Activated CD8-positive, alpha-beta memory T cell treated with anti-CD3 and anti-CD28 coated beads, Interleukin-2, amount 50 U/mL, for 4 hours (primary cell): Measurements from ENCODE around the gene TM9SF3.
"Not testable (repeated sequence)": the region's sequence is repeated elsewhere in the genome, so short reads cannot be mapped to it uniquely, and the experiment has no call there.

Experiments used
- DNase-seq: peaks from one replicate; pipeline ENCODE4 v3.0.0-alpha.2; 2020

TM9SF3 gene

DNA sequence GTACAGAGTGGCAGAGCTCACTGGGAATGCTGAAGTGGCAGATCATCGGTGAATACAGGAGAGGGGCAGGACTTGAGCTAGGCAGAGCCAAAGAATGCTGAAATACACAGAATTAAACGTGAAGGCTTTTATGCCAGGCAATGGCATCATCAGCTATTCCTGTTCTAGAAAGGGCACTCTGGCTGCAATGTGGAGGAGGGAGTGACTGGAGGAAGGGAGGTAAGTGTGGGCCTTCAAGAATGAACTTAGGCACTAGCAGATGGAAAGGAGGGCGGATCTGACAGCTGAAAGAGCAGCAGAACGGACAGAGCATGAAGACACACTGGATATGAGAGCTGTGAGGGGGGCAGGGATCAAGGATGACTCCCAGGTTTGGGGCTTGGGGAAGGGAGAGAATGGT, 12.0 kb upstream of the TM9SF3 start:
- DNase-seq: no peak

DNA sequence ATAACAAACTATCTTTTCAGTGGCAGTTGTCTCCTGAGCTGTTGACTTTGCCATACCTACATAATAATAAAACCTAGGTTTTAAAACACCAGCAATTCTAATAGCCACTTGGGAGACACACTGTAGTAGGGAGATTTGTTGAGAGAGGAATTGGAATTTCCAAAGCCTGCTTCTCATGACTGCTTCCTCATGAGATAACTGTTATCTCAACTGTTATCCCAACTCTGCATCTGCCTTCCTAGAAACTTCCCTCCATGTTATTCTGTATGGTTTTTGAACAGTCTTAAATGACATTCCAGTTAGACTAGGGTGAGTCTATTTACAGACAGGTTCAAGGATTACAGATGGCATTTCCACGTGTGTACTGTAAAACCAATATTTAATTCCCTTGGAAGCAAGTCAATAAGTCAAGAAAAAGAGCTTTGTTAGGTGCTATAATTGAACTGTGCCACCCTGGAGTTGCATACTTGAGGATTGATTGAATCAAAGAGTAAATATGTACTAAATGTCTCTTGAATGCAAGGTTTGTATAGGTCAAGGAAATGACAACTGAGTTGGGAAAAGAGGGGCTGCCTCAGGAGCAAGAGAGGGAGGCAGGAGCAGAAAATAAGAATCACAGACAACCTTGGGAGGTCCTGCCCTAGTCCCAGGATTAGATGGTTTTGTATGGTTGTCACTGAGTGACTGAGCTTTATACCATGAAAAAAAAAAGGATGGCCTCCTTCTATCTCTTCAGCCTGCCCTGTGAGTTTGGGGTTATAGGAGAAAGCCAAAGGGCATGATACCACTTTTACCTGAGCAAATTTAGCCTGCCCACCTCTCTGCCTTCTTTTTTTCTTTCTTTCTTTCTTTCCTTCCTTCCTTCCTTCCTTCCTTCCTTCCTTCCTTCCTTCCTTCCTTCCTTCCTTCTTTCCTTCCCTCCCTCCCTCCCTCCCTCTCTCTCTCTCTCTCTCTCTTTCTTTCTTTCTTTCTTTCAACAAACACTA, 9.9 kb upstream of the TM9SF3 start:
- no peak for DNase-seq

DNA sequence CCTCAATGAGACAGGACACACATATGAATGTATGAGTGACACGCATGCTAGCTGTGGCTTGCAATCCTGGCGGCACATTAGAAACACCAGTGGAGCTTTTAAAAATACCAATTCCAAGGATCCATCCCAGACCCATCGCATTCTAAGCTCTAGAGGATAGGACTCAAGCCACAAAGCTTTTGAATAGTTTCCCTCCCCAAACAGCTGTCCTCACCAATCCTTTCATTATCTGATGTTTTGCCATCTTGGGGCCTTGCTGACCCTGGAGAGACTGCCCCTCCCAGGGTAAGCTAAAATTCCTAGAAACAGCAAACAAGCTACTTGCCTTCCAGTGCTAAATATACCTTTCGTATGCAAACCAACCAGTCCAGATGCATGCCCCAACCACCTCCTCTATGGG, 8.9 kb upstream of the TM9SF3 start:
- DNase-seq: no peak

DNA sequence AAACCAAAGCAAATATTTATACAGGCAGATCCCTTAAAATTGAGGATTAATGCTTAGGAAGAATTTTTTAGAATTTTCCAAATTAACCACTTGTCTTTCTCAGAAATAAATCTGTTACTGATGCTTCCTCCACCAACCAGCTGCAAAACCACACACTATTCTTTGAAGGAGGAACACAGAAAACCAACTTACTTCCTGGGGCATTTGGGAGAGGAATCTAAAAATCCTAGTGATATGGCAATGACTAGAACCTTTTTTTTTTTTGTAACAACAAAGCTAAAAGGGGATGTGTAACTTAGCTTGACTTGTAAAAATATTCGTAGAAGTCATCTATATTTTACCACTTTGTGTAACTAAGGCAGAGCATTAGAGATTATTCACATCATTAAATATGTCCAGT, 5.1 kb upstream of the TM9SF3 start:
- no peak for DNase-seq

DNA sequence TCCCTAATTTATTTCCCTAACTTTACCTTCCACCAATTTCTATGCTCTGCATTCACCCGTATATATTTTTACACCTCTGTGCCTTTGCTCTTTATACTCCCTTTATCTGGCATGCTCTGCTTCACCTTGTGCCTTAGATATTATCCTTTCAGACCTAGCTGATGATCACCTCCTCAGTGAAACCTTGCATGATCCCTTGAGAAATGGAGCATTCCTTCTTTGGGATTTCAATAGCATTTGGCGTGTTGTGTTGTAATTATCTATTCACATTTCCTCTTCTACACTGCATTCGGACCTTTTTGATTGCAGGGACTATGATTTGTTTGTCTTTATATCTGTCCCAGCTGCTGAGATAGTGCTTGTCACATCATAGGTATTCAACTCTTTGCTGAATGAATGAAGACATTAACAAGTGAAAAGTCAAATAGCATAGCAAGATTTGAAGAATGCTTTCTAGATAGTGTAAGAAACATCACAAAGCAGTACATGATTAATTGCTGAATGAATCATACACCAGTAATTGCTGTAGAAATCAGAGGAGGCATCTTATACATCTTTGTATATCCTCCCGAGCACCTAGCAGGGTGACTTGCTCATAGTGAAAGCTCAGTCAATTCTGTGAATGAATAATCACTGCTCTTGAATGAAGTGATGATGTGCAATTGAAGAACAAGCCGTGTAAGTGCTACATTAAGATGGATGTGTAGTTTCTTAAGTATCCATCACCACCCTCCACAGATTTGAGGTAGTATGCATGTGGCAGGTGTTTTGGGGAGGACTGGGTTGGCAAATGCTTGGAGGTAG, 2.0 kb upstream of the TM9SF3 start:
- DNase-seq: no peak

DNA sequence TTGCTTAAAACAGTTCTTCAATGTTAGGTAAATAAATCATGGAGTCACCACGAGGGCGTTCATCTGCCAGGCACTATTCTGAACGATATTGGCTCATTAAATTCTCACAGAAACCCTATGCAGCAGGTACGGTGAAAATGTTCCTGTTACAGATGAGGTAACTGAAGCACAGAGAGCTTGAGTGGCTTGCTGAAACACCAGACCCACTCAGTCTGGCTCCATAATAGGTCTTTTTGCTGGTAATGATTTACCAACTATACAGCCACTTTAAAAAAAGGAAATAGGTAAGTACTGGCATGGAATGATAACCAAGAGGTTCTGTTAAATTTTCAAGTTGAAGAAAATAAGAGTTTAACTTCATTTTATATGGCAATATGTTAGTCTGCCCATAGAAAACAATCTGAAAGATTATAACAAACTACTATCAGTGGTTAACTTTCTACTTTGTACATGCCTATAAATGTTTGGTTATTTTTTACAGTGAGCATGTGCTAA, 1.3 kb upstream of the TM9SF3 start:
- DNase-seq: no peak

DNA sequence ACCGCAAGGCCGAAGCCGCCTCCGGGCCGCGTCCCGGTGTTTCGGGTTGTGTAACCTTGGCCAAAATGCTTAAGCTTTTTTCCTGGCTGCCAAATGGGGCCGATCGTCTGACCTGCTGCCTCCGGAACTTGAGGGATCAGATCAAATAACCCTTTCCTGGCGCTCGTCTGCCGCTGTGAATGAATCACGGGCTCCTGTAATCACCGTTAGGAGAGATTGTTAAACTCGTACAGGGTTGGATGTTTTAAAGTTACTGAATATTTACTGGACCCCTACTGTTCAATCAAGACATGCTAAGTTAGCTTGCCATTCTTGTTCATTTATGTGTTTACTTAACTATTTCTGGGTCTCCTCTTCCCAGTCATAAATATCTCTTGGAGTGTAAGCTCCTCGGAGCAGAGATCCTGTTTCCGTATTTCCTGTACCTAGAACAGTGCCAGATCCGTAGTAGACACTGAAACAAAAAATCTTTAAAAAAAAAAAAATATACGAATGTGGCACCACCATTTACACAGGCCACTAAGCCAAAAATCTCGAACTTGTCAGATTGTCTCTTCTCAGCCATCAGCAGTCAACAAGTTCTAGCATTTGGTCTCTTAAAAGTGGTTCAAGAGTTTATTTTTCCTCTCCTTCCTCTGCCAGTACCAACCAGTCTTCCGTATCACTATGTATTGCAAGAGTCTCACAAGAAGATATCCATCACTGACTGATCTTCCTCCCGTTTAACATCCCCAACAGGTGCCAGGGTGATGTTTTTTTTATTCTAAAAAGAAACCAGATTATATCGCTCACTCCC, 650 bp upstream of the TM9SF3 start:
- peak; percentile 62 for DNase-seq

DNA sequence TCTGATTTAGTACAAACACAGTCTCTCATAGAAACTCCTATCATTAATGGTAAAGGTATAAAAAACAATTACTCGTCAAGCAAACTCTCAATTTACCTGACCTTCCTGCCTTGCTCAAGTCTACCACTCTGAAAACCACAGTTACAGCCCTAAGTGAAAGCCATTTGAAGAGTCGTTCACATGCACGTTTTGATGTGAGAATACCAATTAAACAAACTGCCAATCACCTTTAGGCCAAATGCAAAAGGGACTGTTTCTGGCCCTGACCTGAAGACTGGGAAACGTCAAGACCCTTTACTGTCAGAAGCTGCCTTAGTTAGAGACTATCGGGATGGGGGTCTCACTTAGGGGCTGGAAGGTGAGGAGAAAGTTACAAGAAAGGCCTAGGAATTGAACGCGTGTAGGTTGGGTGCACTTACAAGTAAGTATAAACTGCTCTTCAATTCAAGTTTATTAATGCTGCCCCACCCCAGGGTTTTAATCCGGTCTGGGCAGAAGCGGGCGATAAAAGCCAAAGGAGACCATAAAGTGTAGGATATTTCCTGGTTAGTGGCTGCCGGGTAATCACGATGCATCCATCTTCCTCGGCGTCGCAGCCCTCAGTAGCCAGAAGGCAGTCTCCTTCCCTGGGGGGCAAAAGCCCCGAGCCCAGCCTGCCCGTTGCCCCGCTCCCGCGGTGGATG, 935 bp downstream of the TM9SF3 start:
- DNase-seq: peak; percentile 32

DNA sequence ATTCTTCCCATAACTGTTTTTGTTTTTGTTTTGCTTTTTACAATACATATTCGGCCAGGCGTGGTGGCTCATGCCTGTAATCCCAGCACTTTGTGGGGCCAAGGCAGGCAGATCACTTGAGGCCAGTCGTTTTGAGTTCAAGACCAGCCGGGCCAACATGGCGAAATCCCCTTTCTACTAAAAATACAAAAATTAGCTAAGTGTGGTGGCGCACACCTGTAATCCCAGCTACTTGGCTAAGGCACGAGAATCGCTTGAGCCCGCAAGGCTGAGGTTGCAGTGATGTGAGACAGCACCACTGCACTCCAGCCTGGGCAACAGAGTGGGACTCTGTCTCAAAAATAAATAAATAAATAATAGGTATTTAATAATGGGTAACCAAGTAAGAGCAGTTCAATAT, 2.3 kb downstream of the TM9SF3 start:
- DNase-seq: no peak

DNA sequence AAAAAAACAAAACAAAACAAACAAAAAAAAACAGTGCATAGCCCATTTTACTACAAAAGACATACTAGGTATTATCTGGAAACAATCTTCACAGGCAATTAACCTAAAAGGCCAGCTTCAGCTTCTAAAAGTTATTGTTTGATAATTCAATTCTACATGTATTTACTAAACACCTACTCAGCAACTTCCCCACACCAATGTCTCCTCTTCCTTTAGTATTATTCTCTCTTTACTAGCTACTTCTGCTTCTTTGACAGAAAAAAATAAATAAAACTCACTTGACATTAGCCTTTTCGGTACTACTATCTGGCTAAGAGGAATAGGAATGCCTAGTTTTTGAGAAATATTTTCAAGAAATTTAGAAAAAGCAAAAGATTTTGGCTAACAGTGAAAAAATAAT, 2.8 kb downstream of the TM9SF3 start:
- no peak for DNase-seq

DNA sequence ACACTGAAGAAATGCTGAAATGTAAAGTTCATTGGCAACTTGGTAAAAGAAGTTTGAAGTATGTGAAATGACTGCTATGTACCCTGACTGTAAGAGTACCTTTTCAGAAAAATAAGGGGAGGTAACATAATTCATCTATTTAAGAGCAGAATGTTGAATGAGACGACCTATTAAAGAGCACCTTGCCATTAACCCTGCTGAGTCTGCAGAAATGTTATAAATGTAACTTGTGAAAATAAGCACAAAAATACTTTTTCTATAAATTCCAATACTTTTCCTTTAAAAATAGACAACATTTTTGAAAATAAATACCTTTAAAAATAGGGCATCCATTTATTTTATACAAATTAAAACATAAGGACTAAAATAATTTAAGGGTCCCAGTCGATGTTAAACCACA, 7.7 kb downstream of the TM9SF3 start:
- no peak for DNase-seq

DNA sequence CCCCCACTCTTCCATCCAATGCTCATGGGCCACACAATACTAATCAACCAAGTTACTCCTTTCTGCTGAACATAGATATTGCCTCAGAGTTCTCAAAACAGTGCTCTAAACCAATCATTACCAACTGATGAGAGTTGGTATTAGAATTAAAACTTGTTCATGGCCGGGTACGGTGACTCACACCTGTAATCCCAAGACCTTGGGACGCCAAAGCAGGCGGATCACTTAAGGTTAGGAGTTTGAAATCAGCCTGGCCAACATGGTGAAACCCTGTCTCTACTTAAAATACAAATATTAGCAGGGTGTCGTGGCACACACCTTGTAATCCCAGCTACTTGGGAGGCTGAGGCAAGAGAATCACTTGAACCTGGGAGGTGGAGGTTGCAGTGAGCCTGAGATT, 8.2 kb downstream of the TM9SF3 start:
- DNase-seq: no peak

DNA sequence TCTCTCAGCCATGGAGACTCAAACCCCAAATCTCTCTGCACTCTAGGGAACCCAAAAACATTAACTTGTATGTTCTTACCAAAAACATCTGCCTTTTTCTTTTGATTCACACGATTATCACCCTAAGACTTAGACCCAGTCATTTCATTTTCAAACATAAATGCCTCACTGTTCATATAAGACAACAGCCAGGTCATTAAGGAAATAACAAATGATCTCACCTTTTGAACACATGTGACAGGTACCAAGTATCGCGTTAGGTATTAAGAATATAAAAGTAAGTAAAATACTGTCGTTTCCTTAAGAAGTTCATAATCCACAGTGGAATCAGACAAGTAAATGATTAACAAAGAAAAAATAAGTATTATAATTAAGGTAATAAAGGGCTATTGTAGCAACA, 8.8 kb downstream of the TM9SF3 start:
- DNase-seq: no peak

DNA sequence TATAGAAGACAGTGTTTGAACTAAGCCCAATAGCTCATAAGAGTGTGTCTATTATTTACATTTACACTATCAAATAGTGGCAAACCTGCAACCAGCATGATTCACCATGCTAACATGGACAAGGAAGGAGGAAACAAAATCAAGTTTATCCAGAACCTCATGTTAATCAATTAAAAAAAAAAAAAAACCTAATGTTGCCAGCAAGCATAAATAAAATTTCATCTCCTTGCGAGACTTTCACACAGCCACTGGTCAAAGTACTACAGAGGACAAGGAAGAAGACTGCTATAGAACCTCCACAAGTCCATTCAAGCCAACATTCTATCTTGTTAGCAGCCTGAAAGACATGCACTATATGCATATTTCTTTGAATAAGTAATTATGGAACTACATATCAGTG, 9.7 kb downstream of the TM9SF3 start:
- no peak for DNase-seq

DNA sequence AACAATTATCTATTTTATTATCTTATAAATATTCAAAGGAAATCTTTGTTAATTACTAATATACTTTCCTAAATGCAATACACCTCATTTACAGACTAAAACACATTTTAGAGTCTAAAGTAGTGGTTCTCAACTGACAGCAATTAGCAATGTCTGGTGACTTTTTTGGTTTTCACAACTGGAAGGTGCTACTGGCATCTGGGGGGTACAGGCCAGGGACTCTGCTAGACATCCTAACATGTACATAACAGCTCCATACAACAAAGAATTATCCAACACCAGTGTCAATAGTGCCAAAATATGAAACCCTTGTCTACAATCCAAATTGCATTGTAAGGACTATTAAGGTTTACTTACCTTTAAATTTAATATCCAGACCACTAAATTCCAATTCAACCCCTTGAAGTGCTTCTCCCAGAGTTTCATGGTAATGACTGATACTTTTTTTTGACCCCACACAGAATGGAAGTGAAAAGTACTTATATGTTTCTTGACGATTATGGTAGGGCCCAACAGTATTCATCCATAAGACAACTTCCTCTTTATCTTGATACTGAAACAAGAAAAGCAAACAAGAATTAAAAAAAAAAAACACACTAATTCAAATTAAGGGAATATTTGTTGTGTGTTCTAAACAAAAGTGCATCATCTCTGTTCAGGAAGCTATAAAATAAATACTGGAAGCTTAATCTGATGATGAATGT, 10.4 kb downstream of the TM9SF3 start:
- DNase-seq: no peak

DNA sequence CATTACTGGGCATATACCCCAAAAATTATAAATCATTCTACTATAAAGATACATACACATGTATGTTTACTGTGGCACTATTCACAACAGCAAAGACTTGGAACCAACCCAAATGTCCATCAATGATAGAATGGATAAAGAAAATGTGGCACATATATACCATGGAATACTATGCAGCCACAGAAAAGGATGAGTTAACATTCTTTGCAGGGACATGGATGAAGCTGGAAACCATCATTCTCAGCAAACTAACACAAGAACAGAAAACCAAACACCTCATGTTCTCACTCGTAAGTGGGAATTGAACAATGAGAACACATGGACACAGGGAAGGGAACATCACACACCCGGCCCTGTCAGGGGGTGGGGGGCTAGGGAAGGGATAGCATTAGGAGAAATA, 12.2 kb downstream of the TM9SF3 start:
- not testable (repeated sequence) for DNase-seq

DNA sequence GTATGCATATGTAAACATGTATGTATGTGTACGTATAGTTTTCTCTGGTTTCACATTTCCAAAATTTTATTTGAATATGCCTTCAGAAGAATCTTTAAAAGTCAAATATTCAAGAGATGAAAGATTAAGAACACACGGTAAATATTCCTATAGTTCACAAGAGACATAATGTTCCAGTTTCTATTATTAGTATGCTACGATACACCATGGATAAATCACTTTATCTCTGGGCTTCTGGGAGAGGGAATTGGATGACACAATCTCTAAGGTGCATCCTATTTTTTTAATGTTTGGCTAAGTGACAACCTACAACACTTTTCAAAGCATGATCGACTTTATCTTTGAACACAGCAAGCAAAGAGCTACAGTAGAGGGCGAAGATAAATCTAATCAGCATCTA, 13.8 kb downstream of the TM9SF3 start:
- no peak for DNase-seq

DNA sequence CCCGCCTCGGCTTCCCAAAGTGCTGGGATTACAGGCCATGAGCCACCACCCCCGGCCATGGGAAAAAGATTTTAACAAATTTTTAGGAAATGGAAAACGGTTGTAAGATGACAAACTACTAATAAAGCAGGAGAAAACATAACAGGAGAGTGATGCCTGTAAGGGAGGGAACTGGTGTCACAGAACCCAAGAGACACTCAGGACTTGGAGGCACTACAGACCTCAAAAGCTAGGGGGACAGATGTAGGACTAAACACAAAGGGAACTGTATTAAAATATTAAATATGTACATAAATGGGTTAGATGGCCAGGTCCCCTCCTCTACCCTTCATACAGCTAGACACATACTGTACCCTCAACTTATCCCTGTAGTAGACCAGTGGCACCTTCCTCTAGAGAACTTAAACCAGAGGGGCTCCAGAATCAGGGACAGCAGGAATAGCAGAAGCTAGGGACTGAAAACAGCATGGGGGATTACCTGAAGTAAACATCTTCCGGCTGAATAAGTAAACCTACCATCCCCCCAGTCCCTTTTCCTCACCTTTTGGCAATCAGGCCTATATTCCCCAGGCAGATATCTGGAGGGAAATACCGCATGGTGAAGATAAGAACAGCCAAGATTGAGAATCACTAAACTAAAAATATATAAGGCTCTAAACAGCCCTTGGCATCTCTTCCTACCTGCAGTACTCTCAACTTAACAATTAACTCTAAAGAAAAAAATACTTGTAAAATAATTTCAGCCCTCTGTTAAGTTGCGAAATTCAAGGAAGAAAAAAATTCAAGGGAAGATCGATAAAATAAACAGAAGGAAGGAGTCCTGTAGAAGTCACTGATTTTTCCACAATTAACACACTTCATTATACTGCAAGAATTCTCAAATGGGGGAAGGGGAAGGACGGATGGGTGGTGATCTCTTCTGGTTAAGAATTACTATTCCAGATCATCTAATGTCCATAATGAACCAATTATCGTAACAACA, 15.5 kb downstream of the TM9SF3 start:
- DNase-seq: no peak

DNA sequence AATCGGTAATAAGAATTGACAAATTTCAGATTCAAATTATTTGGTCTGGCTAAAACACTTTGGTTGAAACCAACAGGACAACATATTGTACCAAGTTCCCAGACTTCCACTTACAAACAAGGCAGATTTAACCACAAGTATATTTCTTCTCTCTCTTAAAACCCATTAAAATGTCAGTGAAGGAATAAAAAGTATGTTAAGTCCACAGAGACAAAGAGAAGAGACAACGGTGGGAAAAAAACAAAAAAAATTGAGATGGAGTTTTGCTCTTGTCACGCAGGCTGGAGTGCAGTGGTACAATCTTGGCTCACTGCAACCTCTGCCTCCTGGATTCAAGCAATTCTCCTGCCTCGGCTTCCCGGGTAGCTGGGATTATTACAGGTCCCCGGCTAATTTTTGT, 16.3 kb downstream of the TM9SF3 start:
- no peak for DNase-seq

DNA sequence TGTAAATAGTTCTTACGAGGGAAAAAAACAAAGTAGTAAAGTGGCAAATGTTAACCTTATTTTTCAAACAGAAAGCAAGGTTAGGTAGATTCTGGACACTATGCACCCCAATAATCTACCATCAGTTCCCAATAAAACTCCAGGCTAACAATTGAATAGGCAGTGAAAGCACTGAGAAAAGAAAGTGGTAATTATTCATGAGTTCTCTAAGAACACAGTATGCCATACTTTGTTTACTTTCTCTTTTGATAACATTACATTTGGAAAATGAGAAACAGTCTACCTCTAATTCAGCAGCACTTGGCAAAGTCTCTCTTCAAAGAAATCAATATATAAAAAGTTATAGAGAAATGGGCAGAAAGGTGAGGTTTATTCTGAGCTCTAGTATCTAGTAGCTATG, 18.4 kb downstream of the TM9SF3 start:
- no peak for DNase-seq

DNA sequence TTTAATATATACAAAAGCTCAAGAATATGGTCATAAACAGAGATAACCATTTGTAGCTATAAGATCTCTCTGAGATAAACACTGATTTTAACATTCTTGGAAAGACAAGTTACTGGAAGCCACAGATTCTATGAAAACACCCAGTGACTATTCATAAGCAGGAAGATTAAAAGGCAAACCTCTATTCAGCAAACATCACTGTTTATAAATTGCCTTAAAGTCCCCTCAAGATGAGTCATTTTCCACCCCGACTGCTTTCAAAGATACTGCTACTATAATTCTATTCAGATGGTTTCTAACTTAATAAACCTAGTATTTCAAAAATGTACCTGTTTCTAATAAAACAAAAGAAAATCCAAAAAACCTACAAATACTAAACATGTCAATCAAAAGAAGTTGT, 21.0 kb downstream of the TM9SF3 start:
- no peak for DNase-seq
